Neutrophil (primary cell): ENCODE measurements around the gene FMNL3.
"Not testable (repeated sequence)": the region's sequence is repeated elsewhere in the genome, so short reads cannot be mapped to it uniquely, and the experiment has no call there.

ENCODE experiments used
- H3K27ac ChIP-seq: fragments of 200-600 bp; sonication (generic); 2 replicates; pipeline ENCODE4 v1.5.1; 2016; ENCODE audit warnings: mild to moderate bottlenecking, moderate library complexity
- H3K27me3 ChIP-seq: fragments of 200-600 bp; sonication (generic); 2 replicates; pipeline ENCODE4 v1.6.0; 2016; ENCODE audit warnings: mild to moderate bottlenecking
- H3K36me3 ChIP-seq: fragments of 200-600 bp; sonication (generic); 2 replicates; pipeline ENCODE4 v1.5.1; 2017
- H3K4me1 ChIP-seq, 2 experiments: fragments of 200-600 bp in 1 of 2; sonication (generic) in 1 of 2; 1 replicate in 1 of 2; 2 replicates in 1 of 2; pipeline versions ENCODE4 v1.5.1 to v1.6.1; 2013 to 2016; ENCODE audit warnings: low read depth in 1 of 2, low read length in 1 of 2, mild to moderate bottlenecking in 1 of 2, moderate library complexity in 1 of 2; ENCODE audit not compliant: control insufficient read depth in 1 of 2, insufficient read depth in 1 of 2
- H3K4me3 ChIP-seq, 2 experiments: fragments of 200-600 bp in 1 of 2; sonication (generic) in 1 of 2; 1 replicate in 1 of 2; 2 replicates in 1 of 2; pipeline ENCODE4 v1.5.1; 2013 to 2016; ENCODE audit warnings: low read depth in 1 of 2, low read length in 1 of 2, mild to moderate bottlenecking in 1 of 2, moderate library complexity in 1 of 2
- H3K9me3 ChIP-seq: fragments of 200-600 bp; sonication (generic); 2 replicates; pipeline ENCODE4 v1.5.1; 2016
- CTCF ChIP-seq: fragments of 200-600 bp; sonication (generic); IDR thresholded peaks from 2 replicates; pipeline ENCODE4 v1.5.1; 2016; ENCODE audit warnings: antibody characterized with exemption

Gene FMNL3

GRCh38 chr12:49615725-49616124 is 91.5 kb downstream of the FMNL3 start:
- no peaks in the 10 kb centered on the region for H3K4me1 ChIP-seq
- no peak overlapping the region for H3K27ac ChIP-seq
- peaks cover 60% of the 10 kb centered on the region for H3K27me3 ChIP-seq
- H3K4me3 ChIP-seq, result no peak overlapping the region
- TF ChIP-seq CTCF, result no peak
- H3K9me3 ChIP-seq, result no peaks in the 10 kb centered on the region
- no peaks in the 10 kb centered on the region for H3K36me3 ChIP-seq

- Histone ChIP-seq H3K4me3 (no peak overlapping the region), H3K27ac (no peak overlapping the region), H3K9me3 (no peaks in the 10 kb centered on the region), H3K27me3 (peaks cover 25% of the 10 kb centered on the region), H3K36me3 (no peaks in the 10 kb centered on the region), H3K4me1 (no peaks in the 10 kb centered on the region)
- no peak for TF ChIP-seq CTCF
Measured at GRCh38 chr12:49612210-49612609, 95.0 kb downstream of the FMNL3 start.

- peaks cover 11% of the 10 kb centered on the region for H3K27me3 ChIP-seq
- not testable (repeated sequence) for H3K36me3 ChIP-seq, H3K4me1 ChIP-seq, H3K27ac ChIP-seq, H3K9me3 ChIP-seq, H3K4me3 ChIP-seq
Measured at GRCh38 chr12:49610785-49611184, 96.4 kb downstream of the FMNL3 start.

GRCh38 chr12:49609875-49610154 is 97.4 kb downstream of the FMNL3 start:
- TF ChIP-seq CTCF, result no peak
- Histone ChIP-seq H3K4me1 (no peaks in the 10 kb centered on the region), H3K4me3 (no peak overlapping the region), H3K27ac (no peak overlapping the region), H3K36me3 (no peaks in the 10 kb centered on the region), H3K9me3 (no peaks in the 10 kb centered on the region), H3K27me3 (peaks cover 4% of the 10 kb centered on the region)

- no peaks in the 10 kb centered on the region for H3K9me3 ChIP-seq
- no peak overlapping the region for H3K4me3 ChIP-seq
- H3K4me1 ChIP-seq, result no peaks in the 10 kb centered on the region
- no peaks in the 10 kb centered on the region for H3K36me3 ChIP-seq
- no peak for TF ChIP-seq CTCF
- H3K27me3 ChIP-seq, result no peaks in the 10 kb centered on the region
- no peak overlapping the region for H3K27ac ChIP-seq
Measured at GRCh38 chr12:49609059-49609874, 97.9 kb downstream of the FMNL3 start.

- not testable (repeated sequence) for H3K4me3 ChIP-seq, H3K27ac ChIP-seq, H3K36me3 ChIP-seq, H3K27me3 ChIP-seq, H3K4me1 ChIP-seq, H3K9me3 ChIP-seq
Measured at GRCh38 chr12:49605539-49605938, 101.7 kb downstream of the FMNL3 start, which contains the start of gene FAM186B. Gene FAM186B, minus strand, starts transcription at chr12:49605639. Its CDS starts 162 bp downstream, at chr12:49605477.
